ENCODE measurements around the gene URB1.
"Not testable (repeated sequence)": the region's sequence is repeated elsewhere in the genome, so short reads cannot be mapped to it uniquely, and the experiment has no call there.

URB1 gene

DNA sequence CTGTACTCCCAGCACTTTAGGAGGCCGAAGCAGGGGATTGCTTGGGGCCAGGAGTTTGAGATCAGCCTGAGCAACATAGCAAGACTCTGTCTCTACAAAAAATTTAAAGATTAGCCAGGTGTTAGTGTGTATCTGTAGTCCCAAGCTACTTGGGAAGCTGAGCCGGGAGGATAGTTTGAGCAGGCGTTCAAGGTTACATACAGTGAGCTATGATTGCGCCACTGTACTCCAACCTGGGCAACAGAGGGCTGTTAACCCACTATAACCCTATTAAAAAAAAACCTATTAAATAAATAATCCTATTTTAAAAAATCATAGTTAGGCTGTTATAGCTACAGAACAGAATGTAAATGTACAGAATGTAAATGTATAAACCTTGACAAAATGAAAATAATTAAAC lies 116.1 kb downstream of the URB1 start:
- CTCF ChIA-PET: interaction anchor here (1.4 kb wide), 1 partner anchor 21 kb away, joined by 6 read pairs; no protein-coding TSS in a partner anchor

DNA sequence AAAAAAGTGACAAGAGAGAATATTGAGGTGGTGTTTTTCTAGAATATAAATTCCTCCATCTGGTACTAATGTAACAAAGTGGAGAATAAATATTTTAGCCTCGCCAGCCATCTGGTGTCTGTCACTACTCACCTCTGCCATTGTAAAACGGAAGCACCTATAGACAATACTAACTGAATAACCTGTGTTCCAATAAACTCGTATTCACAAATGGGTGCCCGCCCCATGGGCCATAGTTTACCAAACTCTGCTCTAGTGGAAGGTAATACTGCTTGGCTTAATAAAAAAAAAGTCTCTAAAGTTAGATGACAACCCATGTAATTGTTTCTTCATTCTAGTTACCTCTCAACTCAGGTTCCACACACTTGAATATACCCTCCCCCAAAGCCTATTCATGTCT lies 122.1 kb downstream of the URB1 start:
- no peak for DNase-seq
- H3K4me3 Mint-ChIP-seq: no peak overlapping the region
- peaks cover 13% of the 10 kb centered on the region for H3K36me3 Mint-ChIP-seq
- H3K27ac Mint-ChIP-seq: no peak overlapping the region
- no peaks in the 10 kb centered on the region for H3K4me1 Mint-ChIP-seq
- no peaks in the 10 kb centered on the region for H3K27me3 Mint-ChIP-seq
- no peaks in the 10 kb centered on the region for H3K9me3 Mint-ChIP-seq
- CTCF ChIA-PET: no interaction called here

More for the DNA sequence above, 116.1 kb downstream of the URB1 start:
- H3K4me3 Mint-ChIP-seq: no peak overlapping the region
- no peak overlapping the region for H3K27ac Mint-ChIP-seq
- H3K9me3 Mint-ChIP-seq: no peaks in the 10 kb centered on the region
- peaks cover 9% of the 10 kb centered on the region for H3K36me3 Mint-ChIP-seq
- H3K4me1 Mint-ChIP-seq: peaks cover 29% of the 10 kb centered on the region
- DNase-seq: no peak
- H3K27me3 Mint-ChIP-seq: peaks cover 4% of the 10 kb centered on the region

DNA sequence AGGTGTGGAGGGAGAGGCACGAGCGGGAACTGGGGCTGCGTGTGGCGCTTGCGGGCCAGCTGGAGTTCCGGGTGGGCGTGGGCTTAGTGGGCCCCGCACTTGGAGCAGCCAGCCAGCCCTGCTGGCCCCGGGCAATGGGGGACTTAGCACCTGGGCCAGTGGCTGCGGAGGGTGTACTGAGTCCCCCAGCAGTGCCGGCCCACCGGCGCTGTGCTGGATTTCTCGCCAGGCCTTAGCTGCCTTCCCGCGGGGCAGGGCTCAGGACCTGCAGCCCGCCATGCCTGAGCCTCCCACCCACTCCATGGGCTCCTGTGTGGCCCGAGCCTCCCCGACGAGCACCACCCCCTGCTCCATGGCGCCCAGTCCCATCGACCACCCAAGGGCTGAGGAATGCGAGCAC lies 127.5 kb downstream of the URB1 start:
- H3K27me3 Mint-ChIP-seq, H3K9me3 Mint-ChIP-seq, H3K4me3 Mint-ChIP-seq, CTCF ChIA-PET, DNase-seq, H3K27ac Mint-ChIP-seq, H3K4me1 Mint-ChIP-seq, H3K36me3 Mint-ChIP-seq: not testable (repeated sequence)

- H3K36me3 Mint-ChIP-seq: peaks cover 3% of the 10 kb centered on the region
- peaks cover 1% of the 10 kb centered on the region for H3K27me3 Mint-ChIP-seq
- H3K27ac Mint-ChIP-seq: no peak overlapping the region
- no peaks in the 10 kb centered on the region for H3K4me1 Mint-ChIP-seq
- no peak for DNase-seq
- no peak overlapping the region for H3K4me3 Mint-ChIP-seq
- CTCF ChIA-PET: no interaction called here
- H3K9me3 Mint-ChIP-seq: no peaks in the 10 kb centered on the region
Measured at GRCh38 chr21:32261929-32262328, 130.9 kb downstream of the URB1 start.
